ENCODE measurements around the gene MRPL54.

The MRPL54 gene

DNA sequence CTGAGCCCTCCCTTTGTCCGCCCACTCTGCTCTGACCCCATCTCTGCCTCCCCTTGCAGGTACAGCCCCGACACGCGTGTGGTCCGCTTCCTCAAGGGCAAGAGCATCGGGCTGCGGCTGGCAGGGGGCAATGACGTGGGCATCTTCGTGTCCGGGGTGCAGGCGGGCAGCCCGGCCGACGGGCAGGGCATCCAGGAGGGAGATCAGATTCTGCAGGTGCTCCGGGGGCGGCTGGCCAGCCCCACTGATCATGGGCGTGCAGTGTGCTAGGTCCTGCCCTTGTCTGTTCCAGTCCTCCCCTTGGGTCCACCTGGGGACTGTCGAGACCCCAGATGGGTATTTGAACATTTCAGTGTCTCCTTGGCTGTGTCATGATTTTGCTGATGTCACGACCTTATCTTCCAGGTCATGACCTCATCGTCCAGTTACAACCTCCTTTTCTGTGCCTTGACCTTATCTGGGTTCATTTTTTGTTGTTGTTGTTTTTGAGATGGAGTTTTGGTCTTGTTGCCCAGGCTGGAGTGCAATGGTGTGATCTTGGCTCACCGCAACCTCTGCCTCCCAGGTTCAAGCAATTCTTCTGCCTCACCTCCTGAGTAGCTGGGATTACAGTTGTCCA lies 26.3 kb upstream of the MRPL54 start:
- no peaks in the 10 kb centered on the region for H3K4me1 ChIP-seq
- intact Hi-C loops (cut with DNase I; ENCODE audit: low total_unique reads), result no loop called here
- TF ChIP-seq, protein P1, sequence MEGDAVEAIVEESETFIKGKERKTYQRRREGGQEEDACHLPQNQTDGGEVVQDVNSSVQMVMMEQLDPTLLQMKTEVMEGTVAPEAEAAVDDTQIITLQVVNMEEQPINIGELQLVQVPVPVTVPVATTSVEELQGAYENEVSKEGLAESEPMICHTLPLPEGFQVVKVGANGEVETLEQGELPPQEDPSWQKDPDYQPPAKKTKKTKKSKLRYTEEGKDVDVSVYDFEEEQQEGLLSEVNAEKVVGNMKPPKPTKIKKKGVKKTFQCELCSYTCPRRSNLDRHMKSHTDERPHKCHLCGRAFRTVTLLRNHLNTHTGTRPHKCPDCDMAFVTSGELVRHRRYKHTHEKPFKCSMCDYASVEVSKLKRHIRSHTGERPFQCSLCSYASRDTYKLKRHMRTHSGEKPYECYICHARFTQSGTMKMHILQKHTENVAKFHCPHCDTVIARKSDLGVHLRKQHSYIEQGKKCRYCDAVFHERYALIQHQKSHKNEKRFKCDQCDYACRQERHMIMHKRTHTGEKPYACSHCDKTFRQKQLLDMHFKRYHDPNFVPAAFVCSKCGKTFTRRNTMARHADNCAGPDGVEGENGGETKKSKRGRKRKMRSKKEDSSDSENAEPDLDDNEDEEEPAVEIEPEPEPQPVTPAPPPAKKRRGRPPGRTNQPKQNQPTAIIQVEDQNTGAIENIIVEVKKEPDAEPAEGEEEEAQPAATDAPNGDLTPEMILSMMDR (IDR thresholded peaks at IDR 0.05), result no peak

DNA sequence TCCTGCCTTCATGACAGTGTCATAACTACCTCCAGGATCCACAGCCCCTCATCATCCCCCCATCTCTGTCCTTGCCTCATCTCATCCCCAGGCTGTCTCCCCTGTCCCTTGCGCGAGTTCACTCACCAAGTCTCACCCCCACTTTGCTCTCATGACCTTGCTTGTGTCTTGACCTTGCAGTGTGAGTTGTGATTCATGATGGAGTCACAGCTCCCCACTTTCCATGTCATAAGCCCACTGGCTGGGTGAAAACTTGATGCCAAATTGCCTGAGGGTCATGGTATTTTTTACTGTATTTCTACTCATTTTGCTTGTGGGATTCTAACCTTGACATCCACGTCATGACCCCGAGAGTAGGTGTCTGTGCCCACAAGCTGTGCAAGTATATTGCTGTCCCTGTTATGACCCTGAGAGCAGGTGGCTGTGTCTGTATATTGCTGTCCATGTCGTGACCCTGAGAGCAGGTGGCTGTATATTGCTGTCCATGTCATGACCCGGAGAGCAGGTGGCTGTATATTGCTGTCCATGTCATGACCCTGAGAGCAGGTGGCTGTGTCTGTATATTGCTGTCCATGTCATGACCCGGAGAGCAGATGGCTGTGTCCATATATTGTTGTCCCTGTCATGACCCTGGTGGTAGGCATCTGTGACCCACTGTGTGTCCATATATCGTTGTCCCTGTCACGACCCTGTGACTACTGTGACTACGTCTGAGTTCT lies 24.8 kb upstream of the MRPL54 start:
- Histone ChIP-seq H3K36me3 (peaks cover 0 to 31% (median 0%) of the 10 kb centered on the region in 3 donors), H3K27me3 (peaks cover 0 to 29% of the 10 kb centered on the region in 2 donors), H3K9me3 (no peaks in the 10 kb centered on the region), H3K27ac (no peak overlapping the region), H3K4me3 (no peak overlapping the region), H3K4me1 (no peaks in the 10 kb centered on the region)
- TF ChIP-seq, protein P1 (IDR thresholded peaks at IDR 0.05), result no peak
- intact Hi-C loops (cut with DNase I; ENCODE audit: low total_unique reads), result no loop called here
- DNase-seq, result no peak

More for the DNA sequence above, 26.3 kb upstream of the MRPL54 start:
- H3K27me3 ChIP-seq, result peaks cover 0 to 29% of the 10 kb centered on the region in 2 donors
- DNase-seq, result no peak
- H3K9me3 ChIP-seq, result no peaks in the 10 kb centered on the region
- peaks cover 0 to 36% (median 0%) of the 10 kb centered on the region in 3 donors for H3K36me3 ChIP-seq
- H3K4me3 ChIP-seq, result no peak overlapping the region
- H3K27ac ChIP-seq, result no peak overlapping the region

- DNase-seq, result no peak
- Histone ChIP-seq H3K27me3 (peaks cover 0 to 29% of the 10 kb centered on the region in 2 donors), H3K9me3 (no peaks in the 10 kb centered on the region), H3K27ac (no peak overlapping the region), H3K4me1 (no peaks in the 10 kb centered on the region), H3K36me3 (peaks cover 0 to 31% (median 0%) of the 10 kb centered on the region in 3 donors), H3K4me3 (no peak overlapping the region)
- TF ChIP-seq, protein P1 (IDR thresholded peaks at IDR 0.05), result no peak
- intact Hi-C loops (cut with DNase I; ENCODE audit: low total_unique reads), result no loop called here
These were observed 23.8 kb upstream of the MRPL54 start for GRCh38 chr19:3738477-3739220.

GRCh38 chr19:3740431-3740830 lies 22.1 kb upstream of the MRPL54 start:
- no peak overlapping the region for H3K27ac ChIP-seq
- no peaks in the 10 kb centered on the region for H3K9me3 ChIP-seq
- no peaks in the 10 kb centered on the region for H3K4me1 ChIP-seq
- peaks cover 0 to 22% of the 10 kb centered on the region in 2 donors for H3K27me3 ChIP-seq
- H3K4me3 ChIP-seq, result no peak overlapping the region
- no peak for DNase-seq
- intact Hi-C loops (cut with DNase I; ENCODE audit: low total_unique reads), result no loop called here
- H3K36me3 ChIP-seq, result peaks cover 0 to 31% (median 0%) of the 10 kb centered on the region in 3 donors
- TF ChIP-seq, protein P1 (IDR thresholded peaks at IDR 0.05), result no peak

GRCh38 chr19:3743486-3743885 lies 19.0 kb upstream of the MRPL54 start:
- DNase-seq, result no peak
- Histone ChIP-seq H3K36me3 (peaks cover 0 to 15% (median 0%) of the 10 kb centered on the region in 3 donors), H3K27ac (no peak overlapping the region), H3K4me1 (no peaks in the 10 kb centered on the region), H3K4me3 (no peak overlapping the region), H3K9me3 (no peaks in the 10 kb centered on the region), H3K27me3 (peaks cover 0 to 15% of the 10 kb centered on the region in 2 donors)
- TF ChIP-seq, protein P1 (IDR thresholded peaks at IDR 0.05), result no peak
- intact Hi-C loops (cut with DNase I; ENCODE audit: low total_unique reads), result no loop called here

Data from tibial artery (tissue), 4 donors.